ENCODE data around the gene SLC22A8.

DNA sequence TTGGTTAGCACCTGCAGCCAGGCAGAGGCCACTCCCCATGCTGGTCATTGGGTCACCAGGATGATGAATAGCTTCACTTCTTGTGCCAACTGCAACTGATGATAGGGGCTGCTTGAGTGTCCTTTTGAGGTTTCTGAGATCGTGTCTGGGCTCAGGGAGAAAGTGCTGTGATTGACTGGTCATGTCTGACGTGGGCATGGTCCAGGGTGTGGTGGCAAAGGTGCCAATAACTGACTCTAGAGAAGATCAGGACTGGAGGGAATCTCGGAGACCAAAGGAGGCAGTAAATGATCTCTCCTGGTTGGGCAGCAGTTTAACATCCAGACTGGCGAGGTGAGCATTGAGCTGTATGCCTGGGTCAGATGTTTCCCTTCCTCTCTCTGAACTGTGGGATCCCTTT is 20.9 kb downstream of the SLC22A8 start:
- no peak for TF ChIP-seq EZH2 (IDR thresholded peaks at IDR 0.05)
- TF ChIP-seq, protein P1, sequence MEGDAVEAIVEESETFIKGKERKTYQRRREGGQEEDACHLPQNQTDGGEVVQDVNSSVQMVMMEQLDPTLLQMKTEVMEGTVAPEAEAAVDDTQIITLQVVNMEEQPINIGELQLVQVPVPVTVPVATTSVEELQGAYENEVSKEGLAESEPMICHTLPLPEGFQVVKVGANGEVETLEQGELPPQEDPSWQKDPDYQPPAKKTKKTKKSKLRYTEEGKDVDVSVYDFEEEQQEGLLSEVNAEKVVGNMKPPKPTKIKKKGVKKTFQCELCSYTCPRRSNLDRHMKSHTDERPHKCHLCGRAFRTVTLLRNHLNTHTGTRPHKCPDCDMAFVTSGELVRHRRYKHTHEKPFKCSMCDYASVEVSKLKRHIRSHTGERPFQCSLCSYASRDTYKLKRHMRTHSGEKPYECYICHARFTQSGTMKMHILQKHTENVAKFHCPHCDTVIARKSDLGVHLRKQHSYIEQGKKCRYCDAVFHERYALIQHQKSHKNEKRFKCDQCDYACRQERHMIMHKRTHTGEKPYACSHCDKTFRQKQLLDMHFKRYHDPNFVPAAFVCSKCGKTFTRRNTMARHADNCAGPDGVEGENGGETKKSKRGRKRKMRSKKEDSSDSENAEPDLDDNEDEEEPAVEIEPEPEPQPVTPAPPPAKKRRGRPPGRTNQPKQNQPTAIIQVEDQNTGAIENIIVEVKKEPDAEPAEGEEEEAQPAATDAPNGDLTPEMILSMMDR (IDR thresholded peaks at IDR 0.05) = no peak

Data from neural progenitor cell (in vitro differentiated cells).